ENCODE results near the gene ADAMTSL2.

Gene ADAMTSL2

GRCh38 chr9:133488686-133489252 lies 45.7 kb upstream of the ADAMTSL2 start:
- TF ChIP-seq EZH2phosphoT487 (IDR thresholded peaks at IDR 0.05; ENCODE audit: low read depth) = no peak
- no peak for TF ChIP-seq CTCF (IDR thresholded peaks at IDR 0.05; ENCODE audit: low read depth, low read length)
- Histone ChIP-seq H3K4me1 (ENCODE audit: low read length) (peaks cover 8% of the 10 kb centered on the region), H3K9me3 (ENCODE audit: insufficient read depth, low read length) (no peaks in the 10 kb centered on the region), H3K4me2 (ENCODE audit: low read length) (no peak overlapping the region), H3K27ac (ENCODE audit: low read length) (no peak overlapping the region), H2AFZ (ENCODE audit: low read depth, low read length) (no peak overlapping the region), H3K79me2 (ENCODE audit: low read length) (no peaks in the 10 kb centered on the region), H4K20me1 (ENCODE audit: insufficient read depth, low read length) (no peaks in the 10 kb centered on the region), H3K4me3 (ENCODE audit: low read length) (no peak overlapping the region), H3K27me3 (ENCODE audit: low read depth, low read length) (peaks cover 14% of the 10 kb centered on the region), H3K9ac (ENCODE audit: low read length) (no peak overlapping the region), H3K36me3 (replicated peaks; ENCODE audit: low read depth, low read length) (no peaks in the 10 kb centered on the region)

GRCh38 chr9:133489253-133490190 lies 45.0 kb upstream of the ADAMTSL2 start:
- Histone ChIP-seq H3K27me3 (ENCODE audit: low read depth, low read length) (peaks cover 13% of the 10 kb centered on the region), H3K36me3 (replicated peaks; ENCODE audit: low read depth, low read length) (no peaks in the 10 kb centered on the region), H3K4me3 (ENCODE audit: low read length) (no peak overlapping the region), H3K79me2 (ENCODE audit: low read length) (no peaks in the 10 kb centered on the region), H2AFZ (ENCODE audit: low read depth, low read length) (no peak overlapping the region), H3K4me2 (ENCODE audit: low read length) (no peak overlapping the region), H4K20me1 (ENCODE audit: insufficient read depth, low read length) (no peaks in the 10 kb centered on the region), H3K27ac (ENCODE audit: low read length) (no peak overlapping the region), H3K9ac (ENCODE audit: low read length) (no peak overlapping the region), H3K4me1 (ENCODE audit: low read length) (peaks cover 8% of the 10 kb centered on the region), H3K9me3 (ENCODE audit: insufficient read depth, low read length) (no peaks in the 10 kb centered on the region)
- TF ChIP-seq EZH2phosphoT487 (IDR thresholded peaks at IDR 0.05; ENCODE audit: low read depth) = no peak
- TF ChIP-seq CTCF (IDR thresholded peaks at IDR 0.05; ENCODE audit: low read depth, low read length) = no peak

DNA sequence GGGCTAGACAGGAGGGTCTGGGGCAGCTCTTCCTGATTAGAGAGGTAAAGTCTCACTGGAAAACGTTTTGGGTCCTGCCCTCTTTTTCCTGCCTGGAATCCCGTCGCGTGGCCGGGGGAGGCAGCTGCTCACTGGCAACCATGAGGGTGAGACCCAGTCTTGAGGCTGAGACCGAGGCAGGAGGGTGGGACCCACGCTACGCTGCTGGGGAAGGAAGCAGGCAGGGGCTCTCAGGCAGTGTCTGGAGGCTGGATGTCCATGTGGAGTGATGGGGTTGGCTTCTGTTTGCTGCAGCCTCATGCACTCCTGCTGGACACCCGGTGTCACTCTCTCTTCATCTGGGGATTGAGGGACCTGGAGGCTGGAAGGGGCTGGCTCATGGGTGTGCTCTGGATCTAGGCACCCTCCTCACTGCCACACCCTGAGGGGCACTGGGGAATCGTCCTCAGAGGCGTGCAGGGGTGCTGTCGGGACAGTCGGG lies 44.3 kb upstream of the ADAMTSL2 start:
- Histone ChIP-seq H3K27ac (ENCODE audit: low read length) (no peak overlapping the region), H3K4me3 (ENCODE audit: low read length) (no peak overlapping the region), H3K4me1 (ENCODE audit: low read length) (peaks cover 8% of the 10 kb centered on the region), H4K20me1 (ENCODE audit: insufficient read depth, low read length) (no peaks in the 10 kb centered on the region), H3K79me2 (ENCODE audit: low read length) (no peaks in the 10 kb centered on the region), H3K4me2 (ENCODE audit: low read length) (no peak overlapping the region), H3K9ac (ENCODE audit: low read length) (no peak overlapping the region), H3K27me3 (ENCODE audit: low read depth, low read length) (peaks cover 13% of the 10 kb centered on the region), H3K36me3 (replicated peaks; ENCODE audit: low read depth, low read length) (no peaks in the 10 kb centered on the region), H2AFZ (ENCODE audit: low read depth, low read length) (no peak overlapping the region), H3K9me3 (ENCODE audit: insufficient read depth, low read length) (no peaks in the 10 kb centered on the region)
- no peak for TF ChIP-seq EZH2phosphoT487 (IDR thresholded peaks at IDR 0.05; ENCODE audit: low read depth)
- TF ChIP-seq CTCF (IDR thresholded peaks at IDR 0.05; ENCODE audit: low read depth, low read length) = no peak
